GM12875 (cell line): Measurements from ENCODE around the gene PPP1R12A.
"Not testable (repeated sequence)": the region's sequence is repeated elsewhere in the genome, so short reads cannot be mapped to it uniquely, and the experiment has no call there.

ENCODE experiments used
- H3K4me3 ChIP-seq: one replicate; pipeline ENCODE4 v1.5.1; 2011; ENCODE audit warnings: low read depth, low read length, control low read depth
- TF ChIP-seq, protein P1 (sequence below): IDR thresholded peaks from 2 replicates; pipeline ENCODE4 v1.5.1; 2011; ENCODE audit warnings: low read depth, mild to moderate bottlenecking, control low read depth, inconsistent platforms, low read length, moderate library complexity, borderline replicate concordance; ENCODE audit not compliant: insufficient read depth

Gene PPP1R12A

DNA sequence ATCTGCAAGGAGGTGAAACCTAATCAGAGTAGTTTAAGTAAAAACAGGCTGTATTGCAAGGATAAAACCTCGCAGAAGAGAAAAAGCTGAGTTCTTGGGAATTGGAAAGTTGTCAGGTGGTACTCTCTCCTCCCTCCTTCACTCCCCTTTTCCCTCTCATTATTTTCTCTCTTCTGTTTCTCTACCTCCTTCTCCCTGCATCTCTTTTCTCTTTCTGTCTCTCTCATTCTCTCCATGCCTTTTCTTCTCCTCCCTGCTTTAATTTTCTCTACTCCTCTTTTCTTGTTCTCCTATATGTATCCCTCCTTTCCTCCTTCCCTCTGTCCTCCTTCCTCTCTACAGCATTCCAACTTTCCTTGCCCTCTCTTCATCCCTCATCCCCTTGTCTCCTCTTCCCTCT lies 14.2 kb upstream of the PPP1R12A start:
- no peak overlapping the region for H3K4me3 ChIP-seq
- TF ChIP-seq, protein P1, sequence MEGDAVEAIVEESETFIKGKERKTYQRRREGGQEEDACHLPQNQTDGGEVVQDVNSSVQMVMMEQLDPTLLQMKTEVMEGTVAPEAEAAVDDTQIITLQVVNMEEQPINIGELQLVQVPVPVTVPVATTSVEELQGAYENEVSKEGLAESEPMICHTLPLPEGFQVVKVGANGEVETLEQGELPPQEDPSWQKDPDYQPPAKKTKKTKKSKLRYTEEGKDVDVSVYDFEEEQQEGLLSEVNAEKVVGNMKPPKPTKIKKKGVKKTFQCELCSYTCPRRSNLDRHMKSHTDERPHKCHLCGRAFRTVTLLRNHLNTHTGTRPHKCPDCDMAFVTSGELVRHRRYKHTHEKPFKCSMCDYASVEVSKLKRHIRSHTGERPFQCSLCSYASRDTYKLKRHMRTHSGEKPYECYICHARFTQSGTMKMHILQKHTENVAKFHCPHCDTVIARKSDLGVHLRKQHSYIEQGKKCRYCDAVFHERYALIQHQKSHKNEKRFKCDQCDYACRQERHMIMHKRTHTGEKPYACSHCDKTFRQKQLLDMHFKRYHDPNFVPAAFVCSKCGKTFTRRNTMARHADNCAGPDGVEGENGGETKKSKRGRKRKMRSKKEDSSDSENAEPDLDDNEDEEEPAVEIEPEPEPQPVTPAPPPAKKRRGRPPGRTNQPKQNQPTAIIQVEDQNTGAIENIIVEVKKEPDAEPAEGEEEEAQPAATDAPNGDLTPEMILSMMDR: no peak

DNA sequence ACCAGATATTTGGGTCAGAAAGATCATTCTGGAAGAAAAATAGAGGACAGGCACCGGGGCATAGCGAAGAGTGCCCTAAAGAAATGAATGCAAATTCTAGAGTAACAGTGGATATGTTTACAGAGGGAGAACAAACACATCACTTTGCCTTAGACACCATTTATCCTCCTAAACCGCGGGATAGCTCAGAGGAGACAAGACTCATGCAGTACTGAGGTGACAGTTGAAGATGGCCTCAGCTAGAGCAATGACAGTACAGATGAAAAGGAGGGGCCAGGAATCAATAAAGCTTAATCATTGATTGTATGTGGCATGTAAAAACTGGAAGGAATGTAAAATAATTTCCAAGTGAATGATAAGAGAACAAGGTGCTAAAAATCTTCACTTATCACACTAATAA lies 10.5 kb upstream of the PPP1R12A start:
- TF ChIP-seq, protein P1: no peak
- H3K4me3 ChIP-seq: no peak overlapping the region

DNA sequence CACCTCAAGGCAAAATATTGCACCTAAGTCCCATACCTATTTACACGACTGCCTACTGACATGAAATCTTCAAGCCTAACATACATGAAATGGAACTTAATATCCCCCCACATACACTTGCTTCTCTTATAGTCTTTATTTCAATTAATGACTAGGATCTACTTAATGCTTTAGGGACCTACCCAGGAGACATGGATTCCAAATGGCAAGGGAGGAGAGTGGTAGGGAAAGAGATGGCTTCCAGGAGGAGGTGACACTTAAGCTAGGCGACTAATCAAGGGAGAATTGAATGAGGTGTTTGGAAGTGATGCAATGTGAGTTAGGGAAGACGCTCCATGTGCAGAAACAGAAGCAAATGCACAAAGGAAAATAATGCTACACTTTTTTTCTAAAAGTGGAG lies 9.7 kb upstream of the PPP1R12A start:
- TF ChIP-seq, protein P1: no peak
- no peak overlapping the region for H3K4me3 ChIP-seq

DNA sequence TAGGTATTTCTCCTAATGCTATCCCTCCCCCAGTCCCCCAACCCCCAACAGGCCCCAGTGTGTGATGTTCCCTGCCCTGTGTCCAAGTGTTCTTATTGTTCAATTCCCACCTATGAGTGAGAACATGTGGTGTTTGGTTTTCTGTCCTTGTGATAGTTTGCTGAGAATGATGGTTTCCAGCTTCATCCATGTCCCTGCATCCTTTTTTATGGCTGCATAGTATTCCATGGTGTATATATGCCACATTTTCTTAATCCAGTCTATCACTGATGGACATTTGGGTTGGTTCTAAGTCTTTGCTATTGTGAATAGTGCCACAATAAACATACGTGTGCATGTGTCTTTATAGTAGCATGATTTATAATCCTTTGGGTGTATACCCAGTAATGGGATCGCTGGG lies 7.9 kb upstream of the PPP1R12A start:
- H3K4me3 ChIP-seq: not testable (repeated sequence)

DNA sequence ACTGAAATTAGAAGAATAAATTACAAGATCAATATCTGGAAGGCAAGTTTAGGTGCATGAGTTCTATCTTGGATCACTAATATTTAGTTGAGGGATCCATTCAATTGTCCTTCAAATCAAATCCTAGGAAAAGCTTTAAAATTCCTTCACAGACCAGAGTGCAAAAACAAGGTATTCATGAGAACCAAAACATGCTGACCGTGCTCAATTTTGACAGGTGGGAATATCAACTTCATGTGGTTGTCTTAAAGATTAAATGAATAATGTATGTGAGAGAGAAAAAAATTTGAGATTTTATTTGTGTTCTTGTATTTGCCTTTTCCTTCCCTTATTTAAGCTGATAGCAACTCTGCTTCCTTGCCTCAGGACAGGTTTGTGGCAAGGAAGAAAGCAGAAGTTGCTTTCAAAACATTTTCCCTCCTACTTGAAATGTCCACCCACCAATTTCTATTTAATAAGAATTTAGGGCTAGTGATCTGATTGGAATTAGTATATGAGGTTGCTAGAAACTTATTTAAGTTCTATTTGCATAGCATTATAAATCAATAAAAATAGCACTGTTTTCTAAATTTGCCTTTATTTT lies 4.9 kb upstream of the PPP1R12A start:
- no peak overlapping the region for H3K4me3 ChIP-seq
- TF ChIP-seq, protein P1: no peak

DNA sequence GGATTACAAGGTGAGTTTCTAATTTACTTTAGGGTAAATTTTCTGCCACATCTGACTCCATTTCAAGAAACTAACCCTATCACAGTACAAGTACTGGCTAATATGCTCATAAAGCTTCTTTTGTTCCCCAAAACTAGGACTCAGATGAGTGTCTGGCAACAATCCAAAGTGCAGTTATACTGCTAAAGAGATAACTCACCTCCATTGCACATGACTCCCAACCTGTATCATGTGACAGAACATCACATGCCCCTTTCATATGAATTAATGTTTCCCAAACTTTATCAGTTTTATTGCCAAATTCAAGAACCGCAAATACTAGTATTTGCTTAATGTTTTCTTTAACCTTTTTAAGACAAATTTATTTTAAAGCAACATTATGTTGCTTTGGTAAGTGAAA lies 3.9 kb upstream of the PPP1R12A start:
- TF ChIP-seq, protein P1: no peak

DNA sequence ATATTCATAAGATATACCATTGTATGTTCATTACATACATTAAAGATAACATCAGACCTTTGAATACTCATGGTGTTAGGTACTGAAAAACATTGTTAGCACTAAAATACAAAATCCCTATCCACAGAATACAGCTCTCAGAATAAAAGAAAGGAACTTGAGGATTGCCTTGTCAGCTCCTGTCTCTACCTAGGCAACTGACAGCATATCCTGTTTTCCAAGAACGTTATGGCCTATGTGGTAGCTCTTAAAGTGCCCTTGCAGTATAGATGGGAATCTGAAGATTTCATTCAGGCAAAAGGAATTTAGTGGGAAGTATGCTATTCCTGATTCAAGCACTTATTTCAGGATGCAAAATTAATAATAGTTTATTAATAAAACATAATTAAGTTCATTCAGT lies 1.8 kb upstream of the PPP1R12A start:
- H3K4me3 ChIP-seq: no peak overlapping the region

More for the DNA sequence above, 3.9 kb upstream of the PPP1R12A start:
- H3K4me3 ChIP-seq: no peak overlapping the region

More for the DNA sequence above, 1.8 kb upstream of the PPP1R12A start:
- TF ChIP-seq, protein P1: no peak
